ENCODE results near the gene C16orf96. TPM values are rescaled to one million over a fixed set of nuclear protein-coding genes. Genes with fewer than 3 reads are reported as not detected.
A peak's percentile ranks its signal among the peaks of the same experiment; 100 is the strongest.

The C16orf96 gene
- total and polyA plus RNA-seq, 2 of the 8 experiments (the other 6 are each of a cell fraction or from before 2014, with no cell fraction given), result 1.0 to 1.3 TPM

DNA sequence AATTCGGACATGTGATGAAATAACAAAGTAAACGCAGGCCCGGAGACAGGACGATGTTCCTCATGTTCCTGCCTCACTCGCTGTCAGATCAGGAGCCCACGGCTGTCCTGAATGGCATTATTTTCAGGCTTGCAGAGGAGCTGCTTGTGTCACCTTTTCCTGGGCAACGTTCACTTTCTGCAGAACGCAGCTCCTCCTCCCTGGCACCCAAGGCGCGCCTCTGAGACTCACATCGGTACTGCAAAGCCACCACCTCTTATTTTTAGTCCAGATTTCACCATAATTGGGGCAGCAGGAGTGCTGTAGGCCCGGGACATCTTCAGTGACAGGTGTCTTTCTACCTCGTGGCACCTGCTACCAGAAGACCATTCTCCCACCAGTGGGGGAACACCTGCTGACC, 8.0 kb upstream of the C16orf96 start:
- POLR2A ChIA-PET (ENCODE audit: partially characterized antibody), result interaction anchor here (0.5 to 2.2 kb wide), 6 partner anchors 9 to 145 kb away, joined by 3 to 8 read pairs (median 4); partner anchors contain the start of gene CDIP1
- no peak overlapping the region for H2AFZ ChIP-seq (ENCODE audit: low read length)
- no peaks in the 10 kb centered on the region for H3K27me3 ChIP-seq (replicated peaks in 1 of 4; ENCODE audit: control insufficient read depth in 3 of 4, extremely low read depth in 1 of 4, insufficient read depth in 3 of 4, low read length in 3 of 4)
- FAIRE-seq (no peak), DNase-seq (ENCODE audit: low read depth in 1 of 2, low spot score in 2 of 2) (no peak)
- no peaks in the 10 kb centered on the region for H3K79me2 ChIP-seq (ENCODE audit: control insufficient read depth in 1 of 2, insufficient read depth in 2 of 2, low read length in 2 of 2)
- no peak overlapping the region for H2BK12ac ChIP-seq (ENCODE audit: low read depth, low read length)
- no peak overlapping the region for H3K9ac ChIP-seq (replicated peaks in 1 of 4; ENCODE audit: extremely low read depth in 1 of 4, low read depth in 3 of 4, low read length in 3 of 4)
- no peak overlapping the region for H3K4me2 ChIP-seq (ENCODE audit: insufficient read depth in 1 of 2, low read depth in 2 of 2, low read length in 2 of 2)
- no peak overlapping the region for H3K18ac ChIP-seq (ENCODE audit: extremely low read depth, low read length)
- no peak overlapping the region for H4K5ac ChIP-seq (ENCODE audit: insufficient read length, low read depth, low read length)
- CTCF ChIA-PET (ENCODE audit: partially characterized antibody), result interaction anchor here (0.6 to 40.7 kb wide), 16 partner anchors 8 to 113 kb away, joined by 3 to 968 read pairs (median 6); partner anchors contain the start of genes C16orf96 and CDIP1
- H3K27ac ChIP-seq (ENCODE audit: low read depth, low read length), result no peak overlapping the region
- no peak overlapping the region for H2BK20ac ChIP-seq (ENCODE audit: low read length)
- H4K91ac ChIP-seq (replicated peaks; ENCODE audit: insufficient read length, low read length), result no peak overlapping the region
- no peak overlapping the region for H2BK15ac ChIP-seq (ENCODE audit: low read length)
- H2BK120ac ChIP-seq (replicated peaks; ENCODE audit: low read depth, low read length), result no peak overlapping the region
- H2BK5ac ChIP-seq (ENCODE audit: low read depth, low read length), result no peak overlapping the region
- H4K8ac ChIP-seq (ENCODE audit: extremely low read depth, insufficient read depth, low read length), result no peak overlapping the region
- H3K14ac ChIP-seq (ENCODE audit: insufficient read length), result no peak overlapping the region
- H3K4me3 ChIP-seq (ENCODE audit: extremely low read depth in 1 of 4, insufficient read depth in 2 of 4, low read depth in 3 of 4, low read length in 4 of 4), result no peak overlapping the region
- H3K56ac ChIP-seq (replicated peaks; ENCODE audit: insufficient read length, low read depth, low read length), result no peak overlapping the region
- no peaks in the 10 kb centered on the region for H4K20me1 ChIP-seq (replicated peaks in 1 of 2; ENCODE audit: control insufficient read depth in 1 of 2, insufficient read depth in 2 of 2, low read length in 2 of 2)
- no peaks in the 10 kb centered on the region for H3K23me2 ChIP-seq (ENCODE audit: low read depth, low read length)
- 0 out of 2 replicates have a peak overlapping the region, but pooled peaks have one; percentile 17 for H2AK5ac ChIP-seq (ENCODE audit: low read depth, low read length)
- H3K36me3 ChIP-seq (ENCODE audit: control insufficient read depth in 2 of 4, insufficient read depth in 4 of 4, low read length in 3 of 4), result no peaks in the 10 kb centered on the region
- WGBS, 2 experiments (ENCODE audit: extremely low coverage in 1 of 2, insufficient coverage in 1 of 2, insufficient read length in 1 of 2, insufficient replicate concordance in 2 of 2, low coverage in 1 of 2, low lambda C conversion rate in 2 of 2, missing lambda C conversion rate in 1 of 2), result 92% methylated on average over 13 of the region's 13 CpGs; no CpG with 5 or more reads in 1 of the 2 experiments
- no peaks in the 10 kb centered on the region for H3K4me1 ChIP-seq (replicated peaks in 1 of 4; ENCODE audit: control insufficient read depth in 3 of 4, insufficient read depth in 4 of 4, low read length in 3 of 4)
- no peak overlapping the region for H3K4ac ChIP-seq (replicated peaks; ENCODE audit: insufficient read length, low read depth, low read length)
- H3K23ac ChIP-seq (ENCODE audit: insufficient read length), result no peak overlapping the region
- H3K79me1 ChIP-seq (ENCODE audit: low read depth, low read length), result no peaks in the 10 kb centered on the region
- H3K9me3 ChIP-seq (ENCODE audit: insufficient read depth in 2 of 2, low read depth in 1 of 2, low read length in 1 of 2), result no peaks in the 10 kb centered on the region
- TF ChIP-seq, protein P1, sequence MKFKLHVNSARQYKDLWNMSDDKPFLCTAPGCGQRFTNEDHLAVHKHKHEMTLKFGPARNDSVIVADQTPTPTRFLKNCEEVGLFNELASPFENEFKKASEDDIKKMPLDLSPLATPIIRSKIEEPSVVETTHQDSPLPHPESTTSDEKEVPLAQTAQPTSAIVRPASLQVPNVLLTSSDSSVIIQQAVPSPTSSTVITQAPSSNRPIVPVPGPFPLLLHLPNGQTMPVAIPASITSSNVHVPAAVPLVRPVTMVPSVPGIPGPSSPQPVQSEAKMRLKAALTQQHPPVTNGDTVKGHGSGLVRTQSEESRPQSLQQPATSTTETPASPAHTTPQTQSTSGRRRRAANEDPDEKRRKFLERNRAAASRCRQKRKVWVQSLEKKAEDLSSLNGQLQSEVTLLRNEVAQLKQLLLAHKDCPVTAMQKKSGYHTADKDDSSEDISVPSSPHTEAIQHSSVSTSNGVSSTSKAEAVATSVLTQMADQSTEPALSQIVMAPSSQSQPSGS (IDR thresholded peaks at IDR 0.05; ENCODE audit: low read length), result no peak
- TF ChIP-seq SIRT6 (IDR thresholded peaks at IDR 0.05; ENCODE audit: low read length) (no peak), CEBPB (IDR thresholded peaks at IDR 0.05; ENCODE audit: low read depth, low read length) (no peak), EGR1 (IDR thresholded peaks at IDR 0.05; ENCODE audit: borderline replicate concordance, low read depth, low read length) (no peak), RAD21 (IDR thresholded peaks at IDR 0.05 in 1 of 2, conservative IDR thresholded peaks at IDR 0.05 in 1 of 2; ENCODE audit: low read depth in 2 of 2, low read length in 2 of 2) (no peak), SAP30 (IDR thresholded peaks at IDR 0.05; ENCODE audit: insufficient read depth, insufficient replicate concordance, low read length) (no peak), MAFK (IDR thresholded peaks at IDR 0.05; ENCODE audit: low read depth, low read length) (no peak), SIN3A (conservative IDR thresholded peaks at IDR 0.05 in 1 of 2, IDR thresholded peaks at IDR 0.05 in 1 of 2; ENCODE audit: low read depth in 1 of 2, low read length in 2 of 2) (no peak), GTF2F1 (IDR thresholded peaks at IDR 0.05; ENCODE audit: borderline replicate concordance, low read depth, low read length) (no peak)
- TF ChIP-seq, protein P2, sequence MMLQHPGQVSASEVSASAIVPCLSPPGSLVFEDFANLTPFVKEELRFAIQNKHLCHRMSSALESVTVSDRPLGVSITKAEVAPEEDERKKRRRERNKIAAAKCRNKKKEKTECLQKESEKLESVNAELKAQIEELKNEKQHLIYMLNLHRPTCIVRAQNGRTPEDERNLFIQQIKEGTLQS (IDR thresholded peaks at IDR 0.05; ENCODE audit: insufficient read depth, low read depth, low read length), result no peak

Data from H1 (cell line).